PFSK-1 (cell line): ENCODE measurements around the gene PFN4.
A peak's percentile ranks its signal among the peaks of the same experiment; 100 is the strongest.

Experiments used
- FOXP2 ChIP-seq: optimal IDR thresholded peaks from 2 replicates; pipeline ENCODE3; 2011; ENCODE audit warnings: borderline replicate concordance, control low read depth, inconsistent platforms; ENCODE audit not compliant: insufficient read depth; ENCODE audit errors: extremely low read length, extremely low read depth
- POLR2AphosphoS5 ChIP-seq: IDR thresholded peaks from 2 replicates; pipeline ENCODE4 v1.6.1; 2012; ENCODE audit warnings: low read depth, mild to moderate bottlenecking, control low read depth, low read length, moderate library complexity
- SIN3A ChIP-seq: IDR thresholded peaks from 2 replicates; pipeline ENCODE4 v1.6.1; 2012; ENCODE audit warnings: mild to moderate bottlenecking, low read length, moderate library complexity, borderline replicate concordance; ENCODE audit not compliant: insufficient read depth
- TAF1 ChIP-seq: IDR thresholded peaks from 2 replicates; pipeline ENCODE4 v1.6.1; 2012; ENCODE audit warnings: low read length, control low read depth, borderline replicate concordance; ENCODE audit not compliant: insufficient read depth
- TF ChIP-seq, protein P1 (sequence below), 2 experiments: IDR thresholded peaks; 2 replicates each; pipeline versions ENCODE4 v1.6.1 to v1.8.0; 2011 to 2012; ENCODE audit warnings: low read depth in 2 of 2, low read length in 2 of 2, control low read depth in 1 of 2, inconsistent platforms in 1 of 2, mild to moderate bottlenecking in 1 of 2, moderate library complexity in 1 of 2; ENCODE audit not compliant: insufficient read depth in 1 of 2

PFN4 gene

DNA sequence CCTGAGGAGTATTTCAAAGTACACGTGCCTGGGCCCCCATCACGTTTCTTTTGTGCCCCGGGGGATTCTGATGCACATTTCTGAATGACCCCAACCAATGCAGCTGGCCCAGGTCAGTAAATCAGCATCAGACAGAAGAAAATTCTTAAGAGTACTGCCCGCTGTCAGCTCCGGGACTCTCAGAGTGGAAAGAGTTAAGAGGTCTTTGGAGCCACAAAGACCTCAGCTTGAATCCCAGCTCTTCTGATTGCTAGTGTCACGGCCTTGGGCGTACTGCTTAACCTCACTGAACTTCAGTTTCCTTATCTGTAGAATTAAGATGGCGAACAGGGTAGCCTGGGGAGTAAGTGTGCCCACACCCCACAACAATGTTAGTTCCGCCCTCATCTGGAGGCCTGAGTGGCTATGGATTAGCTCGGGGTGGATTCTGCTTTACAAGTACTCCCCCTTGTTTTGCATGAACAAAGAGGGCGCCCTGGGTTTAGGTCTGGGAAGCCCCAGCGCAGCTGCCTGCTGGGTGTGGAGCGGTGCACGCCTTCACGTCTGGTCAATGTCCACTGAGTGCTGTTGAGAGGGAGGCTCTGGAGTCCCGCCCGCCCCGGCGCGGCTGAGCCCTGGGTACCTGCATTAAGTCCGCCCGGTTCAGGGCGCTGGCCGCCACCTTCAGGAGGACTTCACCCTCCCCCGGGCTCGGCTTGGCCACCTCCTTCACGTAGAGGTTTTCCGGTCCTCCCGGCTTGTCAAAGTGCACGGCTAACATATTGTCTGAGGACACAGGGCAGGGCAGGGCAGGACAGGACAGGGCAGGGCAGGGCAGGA is 39.4 kb downstream of the PFN4 start:
- TF ChIP-seq SIN3A: no peak; the same call in 1 of the 2 replicates
- TF ChIP-seq POLR2AphosphoS5: peak; percentile 17; the same call in 1 of the 2 replicates
- TF ChIP-seq, protein P1, sequence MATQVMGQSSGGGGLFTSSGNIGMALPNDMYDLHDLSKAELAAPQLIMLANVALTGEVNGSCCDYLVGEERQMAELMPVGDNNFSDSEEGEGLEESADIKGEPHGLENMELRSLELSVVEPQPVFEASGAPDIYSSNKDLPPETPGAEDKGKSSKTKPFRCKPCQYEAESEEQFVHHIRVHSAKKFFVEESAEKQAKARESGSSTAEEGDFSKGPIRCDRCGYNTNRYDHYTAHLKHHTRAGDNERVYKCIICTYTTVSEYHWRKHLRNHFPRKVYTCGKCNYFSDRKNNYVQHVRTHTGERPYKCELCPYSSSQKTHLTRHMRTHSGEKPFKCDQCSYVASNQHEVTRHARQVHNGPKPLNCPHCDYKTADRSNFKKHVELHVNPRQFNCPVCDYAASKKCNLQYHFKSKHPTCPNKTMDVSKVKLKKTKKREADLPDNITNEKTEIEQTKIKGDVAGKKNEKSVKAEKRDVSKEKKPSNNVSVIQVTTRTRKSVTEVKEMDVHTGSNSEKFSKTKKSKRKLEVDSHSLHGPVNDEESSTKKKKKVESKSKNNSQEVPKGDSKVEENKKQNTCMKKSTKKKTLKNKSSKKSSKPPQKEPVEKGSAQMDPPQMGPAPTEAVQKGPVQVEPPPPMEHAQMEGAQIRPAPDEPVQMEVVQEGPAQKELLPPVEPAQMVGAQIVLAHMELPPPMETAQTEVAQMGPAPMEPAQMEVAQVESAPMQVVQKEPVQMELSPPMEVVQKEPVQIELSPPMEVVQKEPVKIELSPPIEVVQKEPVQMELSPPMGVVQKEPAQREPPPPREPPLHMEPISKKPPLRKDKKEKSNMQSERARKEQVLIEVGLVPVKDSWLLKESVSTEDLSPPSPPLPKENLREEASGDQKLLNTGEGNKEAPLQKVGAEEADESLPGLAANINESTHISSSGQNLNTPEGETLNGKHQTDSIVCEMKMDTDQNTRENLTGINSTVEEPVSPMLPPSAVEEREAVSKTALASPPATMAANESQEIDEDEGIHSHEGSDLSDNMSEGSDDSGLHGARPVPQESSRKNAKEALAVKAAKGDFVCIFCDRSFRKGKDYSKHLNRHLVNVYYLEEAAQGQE (IDR thresholded peaks at IDR 0.05; ENCODE audit: insufficient read depth in 1 of 2, low read depth in 2 of 2, low read length in 2 of 2): no peak
- TF ChIP-seq TAF1: no peak
- TF ChIP-seq FOXP2: no peak

- TF ChIP-seq, protein P1 (IDR thresholded peaks at IDR 0.05; ENCODE audit: insufficient read depth in 1 of 2, low read depth in 2 of 2, low read length in 2 of 2): no peak
- TF ChIP-seq TAF1 (no peak), FOXP2 (no peak)
These were observed 40.2 kb downstream of the PFN4 start for GRCh38 chr2:24082787-24083566.

DNA sequence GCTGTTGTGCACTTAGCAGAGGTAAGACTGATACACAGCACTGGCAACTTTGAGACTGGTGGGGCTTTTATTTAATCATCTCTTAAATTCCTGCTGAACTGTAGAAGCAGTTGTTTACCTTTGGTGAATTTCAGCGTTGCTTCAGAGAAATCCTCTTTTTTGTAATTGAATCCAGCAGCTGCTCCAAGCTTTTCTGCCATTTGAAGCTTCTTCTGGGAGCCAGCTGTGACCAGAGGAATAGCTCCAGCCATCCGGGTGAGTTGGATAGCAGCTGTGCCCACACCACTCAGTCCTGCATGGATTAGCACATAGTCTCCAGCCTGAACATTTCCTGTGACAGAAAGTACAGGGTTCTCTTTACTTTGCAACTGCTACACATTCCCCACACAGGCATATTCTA is 42.4 kb downstream of the PFN4 start:
- TF ChIP-seq TAF1: no peak
- TF ChIP-seq, protein P1 (IDR thresholded peaks at IDR 0.05; ENCODE audit: insufficient read depth in 1 of 2, low read depth in 2 of 2, low read length in 2 of 2): no peak
- TF ChIP-seq POLR2AphosphoS5: no peak
- no peak for TF ChIP-seq SIN3A
- TF ChIP-seq FOXP2: no peak

- TF ChIP-seq, protein P1 (IDR thresholded peaks at IDR 0.05; ENCODE audit: insufficient read depth in 1 of 2, low read depth in 2 of 2, low read length in 2 of 2): no peak
These were observed 45.3 kb downstream of the PFN4 start for GRCh38 chr2:24077879-24078278.
